Measurements from ENCODE around the gene NCOA5.

Gene NCOA5

DNA sequence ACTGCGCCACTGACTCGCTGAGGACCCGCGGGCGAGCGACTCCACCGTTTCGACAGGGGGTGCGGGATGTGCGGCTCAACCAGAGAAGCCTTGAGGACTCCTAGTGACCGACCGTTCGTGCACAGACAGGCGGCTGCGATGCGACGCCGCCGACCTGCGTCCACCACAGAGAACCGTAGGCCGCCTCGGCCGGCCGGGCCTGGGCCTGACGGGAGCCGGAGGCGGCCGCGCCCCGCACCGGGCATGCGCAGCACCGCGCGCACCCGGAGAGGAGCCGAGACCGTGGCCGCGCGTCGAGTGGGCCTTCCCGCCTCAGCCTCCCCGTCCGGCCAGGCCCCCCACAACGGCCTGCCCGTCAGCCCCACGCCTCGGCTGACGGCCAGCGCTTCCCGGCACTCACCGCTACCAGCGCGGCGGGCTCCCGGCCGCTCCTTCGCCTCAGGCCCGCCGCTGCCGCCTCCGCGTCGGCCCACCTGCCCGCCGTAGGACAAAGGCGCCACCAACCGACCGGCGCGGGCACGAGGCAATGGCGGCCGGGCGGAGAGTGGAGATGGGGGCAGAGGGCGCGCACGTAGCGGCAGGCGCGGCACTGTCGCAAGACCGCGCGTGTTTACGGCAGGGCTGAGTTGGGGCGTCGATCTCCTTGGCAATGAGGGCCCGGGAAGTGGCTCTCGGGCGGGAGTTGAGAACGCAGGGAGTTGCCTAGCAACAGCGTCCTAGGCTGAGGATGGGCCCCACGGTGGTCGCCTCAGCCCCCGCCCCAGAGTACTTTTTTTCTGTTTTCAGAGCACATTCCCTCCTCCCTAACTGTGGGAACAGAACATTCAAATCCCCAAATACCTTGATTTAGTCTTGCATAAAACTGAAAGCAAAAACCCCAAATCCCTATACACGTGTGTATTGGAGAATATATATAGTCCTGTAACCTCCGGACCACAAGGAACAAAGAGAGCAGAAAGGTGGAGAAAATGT lies at the start of gene NCOA5:
Gene NCOA5 (minus strand): TSS at position 546 of the 972 bp plus-strand sequence. CDS start 10,538 bp downstream, outside the sequence.
- DNase-seq (ENCODE audit: low read depth): peak; percentile 83

GRCh38 chr20:46139266-46139889 lies 49.6 kb upstream of the NCOA5 start:
- DNase-seq (ENCODE audit: low read depth): no peak

- DNase-seq (ENCODE audit: low read depth): no peak
Observed at GRCh38 chr20:46137816-46138215, 48.1 kb upstream of the NCOA5 start.

DNA sequence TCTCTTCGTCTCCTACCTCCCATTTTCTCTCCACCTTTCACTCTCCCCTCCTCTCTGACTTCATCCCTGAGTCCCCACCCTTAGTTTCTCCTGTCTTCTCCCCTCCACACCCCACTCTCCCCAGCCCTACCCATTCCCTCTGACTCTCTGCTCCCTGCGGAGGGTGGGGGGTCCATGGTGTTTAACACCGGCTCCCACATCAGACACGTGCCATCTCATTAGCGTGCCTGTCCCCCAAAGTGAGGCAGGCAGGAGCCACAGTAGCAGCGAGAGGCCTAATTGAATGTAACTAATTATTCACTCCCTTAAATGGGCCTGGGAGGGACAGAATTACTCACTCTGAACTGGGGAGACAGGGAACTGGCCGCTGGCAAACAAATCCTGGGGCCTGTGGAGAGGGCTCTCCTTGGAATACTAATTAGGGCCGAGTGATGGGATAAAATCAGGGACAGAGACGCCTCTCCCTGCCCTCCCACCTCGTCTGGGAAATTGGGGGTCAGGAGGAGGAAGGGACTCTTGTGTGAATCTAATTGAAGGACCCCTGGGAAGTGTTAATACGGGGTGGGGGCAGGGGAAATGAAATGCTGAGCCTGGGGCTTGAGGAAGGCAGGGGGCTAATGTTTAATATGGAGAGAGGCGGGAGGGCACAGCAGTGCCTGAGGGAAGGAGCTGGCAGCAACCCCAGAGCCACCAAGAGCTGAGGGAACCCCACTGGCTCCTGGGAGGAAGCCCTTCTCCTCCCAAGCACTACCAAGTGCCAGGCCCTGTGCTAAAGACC lies 46.3 kb upstream of the NCOA5 start:
- no peak for DNase-seq (ENCODE audit: low read depth)

DNA sequence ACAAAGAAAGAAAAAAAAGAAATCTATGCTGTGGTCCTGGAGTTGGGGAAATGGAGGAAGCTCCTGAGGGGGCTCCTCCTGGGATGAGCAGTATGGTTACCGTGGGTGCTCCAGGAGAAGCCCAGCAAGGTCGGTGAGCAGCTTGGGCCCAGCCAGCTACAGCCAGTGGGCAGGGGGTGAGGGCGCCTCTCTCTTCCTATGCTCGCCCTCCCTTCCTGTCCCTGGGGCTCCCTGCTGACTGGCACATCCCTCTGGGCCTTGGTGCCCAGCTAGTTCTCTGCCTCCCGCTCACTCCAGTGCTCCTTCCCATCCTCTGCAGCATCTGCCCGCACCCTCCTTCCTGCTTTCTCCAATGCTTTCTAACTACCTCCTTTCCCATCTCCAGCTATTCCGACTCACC lies 45.0 kb upstream of the NCOA5 start:
- no peak for DNase-seq (ENCODE audit: low read depth)

DNA sequence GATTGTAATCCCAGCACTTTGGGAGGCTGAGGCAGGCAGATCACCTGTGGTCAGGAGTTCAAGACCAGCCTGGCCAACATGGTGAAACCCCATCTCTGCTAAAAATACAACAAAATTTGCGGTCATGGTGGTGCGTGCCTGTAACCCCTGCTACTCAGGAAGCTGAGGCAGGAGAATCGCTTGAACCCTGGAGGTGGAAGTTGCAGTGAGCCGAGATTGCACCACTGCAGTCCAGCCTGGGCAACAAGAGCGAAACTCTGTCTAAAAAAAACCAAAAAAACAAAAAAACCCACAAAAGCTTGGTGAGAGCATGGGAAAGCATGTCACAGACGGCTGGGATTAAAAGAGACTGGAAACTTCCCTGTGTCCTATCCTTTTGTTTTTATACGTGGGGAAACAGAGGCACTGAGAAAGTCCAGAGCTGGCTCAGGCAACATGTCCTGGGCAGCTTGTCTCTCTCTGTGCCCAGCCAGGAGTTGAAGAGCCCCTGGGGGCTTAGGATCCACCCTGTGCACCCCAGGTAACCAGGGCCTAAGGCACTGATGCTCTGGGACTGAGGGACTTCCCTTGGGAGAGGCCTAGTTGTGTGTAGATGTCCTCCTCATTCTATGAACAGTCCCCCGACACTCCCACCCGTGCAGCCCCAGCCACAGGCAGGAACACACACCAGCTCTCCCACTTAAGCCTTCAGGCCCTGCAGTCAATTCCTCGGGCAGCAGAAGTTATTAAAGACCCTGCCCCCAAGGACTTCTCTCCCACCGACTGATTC lies 44.3 kb upstream of the NCOA5 start:
- DNase-seq (ENCODE audit: low read depth): no peak

DNA sequence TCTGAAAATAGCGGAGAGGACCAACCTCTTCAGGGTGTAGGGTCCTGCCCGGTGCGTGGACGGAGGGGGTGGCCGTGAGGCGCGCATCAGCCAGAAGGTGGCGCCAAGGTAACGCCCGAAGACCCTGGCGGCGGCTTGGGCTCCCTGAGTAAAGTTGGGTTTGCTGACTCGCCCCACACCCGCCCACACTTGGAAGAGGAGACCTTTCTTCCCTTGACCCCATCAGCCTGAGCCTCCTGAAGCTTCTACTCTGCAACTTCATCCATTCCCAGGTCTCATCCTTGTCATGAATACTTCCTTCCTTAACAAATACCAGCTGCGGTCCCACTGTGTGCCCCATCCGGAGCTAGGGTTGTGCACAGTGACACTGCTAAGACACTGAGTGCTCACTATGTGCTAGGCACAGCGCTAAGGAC lies 43.0 kb upstream of the NCOA5 start:
- peak; percentile 24 for DNase-seq (ENCODE audit: low read depth)

- no peak for DNase-seq (ENCODE audit: low read depth)
Observed at GRCh38 chr20:46131396-46131795, 41.6 kb upstream of the NCOA5 start.

DNA sequence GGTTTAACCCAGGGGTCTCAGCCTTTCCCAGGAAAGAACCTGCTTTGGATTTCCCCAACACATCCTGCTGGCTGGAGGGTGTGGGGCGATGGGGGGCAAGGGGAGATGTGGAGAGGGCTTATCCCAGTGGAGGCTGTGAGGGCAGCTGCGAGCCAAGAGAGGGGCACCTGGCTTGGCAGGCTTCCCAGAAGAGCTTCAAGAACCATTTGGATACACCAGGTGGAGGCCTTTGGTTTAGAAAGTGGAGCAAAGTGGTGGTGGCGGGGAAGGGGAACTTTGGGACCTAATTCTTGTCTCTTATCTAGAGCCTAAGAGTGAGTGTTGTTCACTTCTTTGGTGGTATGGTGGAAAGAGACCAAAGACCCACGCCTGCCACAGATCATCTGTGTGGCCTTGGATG lies 40.8 kb upstream of the NCOA5 start:
- no peak for DNase-seq (ENCODE audit: low read depth)

GRCh38 chr20:46129955-46130481 lies 40.3 kb upstream of the NCOA5 start:
- DNase-seq (ENCODE audit: low read depth): no peak

- DNase-seq (ENCODE audit: low read depth): no peak
Observed at GRCh38 chr20:46128310-46129151, 38.8 kb upstream of the NCOA5 start.

DNA sequence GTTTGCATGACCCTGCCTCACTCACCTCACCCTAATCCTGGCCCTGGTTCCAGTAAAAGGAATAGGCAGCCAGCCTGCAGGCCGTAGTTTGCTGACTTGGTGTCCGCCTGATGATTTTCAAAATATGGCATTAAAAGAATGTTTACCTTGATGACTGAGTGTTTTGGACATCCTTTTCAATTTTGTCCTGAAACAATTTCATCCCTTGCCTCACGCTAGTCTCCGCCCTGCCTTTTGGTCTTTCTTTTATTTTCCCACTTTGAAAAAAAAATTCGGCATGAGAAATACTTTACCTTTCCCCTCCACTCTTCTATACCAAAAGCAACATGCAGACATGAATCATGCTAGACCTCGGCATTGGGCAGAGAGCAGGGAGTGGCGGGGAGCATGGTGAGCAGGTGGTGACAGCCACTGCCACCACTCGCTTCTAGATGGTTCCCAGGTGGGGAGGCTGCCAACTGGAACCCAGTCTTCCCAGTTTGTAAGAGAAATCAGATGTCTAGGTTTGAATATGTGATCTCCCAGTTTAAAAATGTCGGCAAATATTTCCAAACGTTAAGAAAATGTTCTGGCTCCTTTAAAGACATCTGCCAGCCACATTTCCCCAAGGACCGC lies 37.7 kb upstream of the NCOA5 start:
- DNase-seq (ENCODE audit: low read depth): no peak

DNA sequence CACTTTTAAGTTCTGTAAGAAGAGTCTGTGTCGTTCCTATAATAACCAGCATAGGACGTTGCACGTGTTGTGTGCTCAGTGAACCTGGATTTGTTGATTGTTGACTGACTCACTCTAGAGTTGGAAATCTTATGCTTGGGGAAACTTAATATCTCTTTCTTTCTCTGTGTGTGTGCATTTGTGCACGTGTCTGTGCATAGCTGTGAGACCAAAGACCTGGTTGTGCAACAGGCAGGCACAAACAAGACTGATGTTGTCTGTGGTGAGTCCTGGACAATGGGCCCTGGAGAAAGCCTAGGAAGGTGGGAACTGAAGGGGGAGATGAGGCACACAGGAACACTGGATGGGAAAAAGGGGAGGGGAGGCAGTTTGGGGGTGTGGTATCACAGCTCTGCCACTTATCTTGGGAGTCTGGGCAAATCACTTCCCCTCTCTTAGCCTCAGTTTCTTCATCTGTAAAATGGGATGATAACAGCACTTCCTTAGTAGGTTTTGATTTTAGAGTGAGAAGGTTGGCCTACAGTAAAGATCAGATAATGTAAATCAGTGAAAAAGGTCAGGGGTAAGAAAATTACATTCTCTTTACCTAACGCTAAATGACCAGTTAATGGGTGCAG lies 36.8 kb upstream of the NCOA5 start:
- DNase-seq (ENCODE audit: low read depth): no peak

GRCh38 chr20:46123482-46124245 lies 33.9 kb upstream of the NCOA5 start:
- DNase-seq (ENCODE audit: low read depth): no peak

DNA sequence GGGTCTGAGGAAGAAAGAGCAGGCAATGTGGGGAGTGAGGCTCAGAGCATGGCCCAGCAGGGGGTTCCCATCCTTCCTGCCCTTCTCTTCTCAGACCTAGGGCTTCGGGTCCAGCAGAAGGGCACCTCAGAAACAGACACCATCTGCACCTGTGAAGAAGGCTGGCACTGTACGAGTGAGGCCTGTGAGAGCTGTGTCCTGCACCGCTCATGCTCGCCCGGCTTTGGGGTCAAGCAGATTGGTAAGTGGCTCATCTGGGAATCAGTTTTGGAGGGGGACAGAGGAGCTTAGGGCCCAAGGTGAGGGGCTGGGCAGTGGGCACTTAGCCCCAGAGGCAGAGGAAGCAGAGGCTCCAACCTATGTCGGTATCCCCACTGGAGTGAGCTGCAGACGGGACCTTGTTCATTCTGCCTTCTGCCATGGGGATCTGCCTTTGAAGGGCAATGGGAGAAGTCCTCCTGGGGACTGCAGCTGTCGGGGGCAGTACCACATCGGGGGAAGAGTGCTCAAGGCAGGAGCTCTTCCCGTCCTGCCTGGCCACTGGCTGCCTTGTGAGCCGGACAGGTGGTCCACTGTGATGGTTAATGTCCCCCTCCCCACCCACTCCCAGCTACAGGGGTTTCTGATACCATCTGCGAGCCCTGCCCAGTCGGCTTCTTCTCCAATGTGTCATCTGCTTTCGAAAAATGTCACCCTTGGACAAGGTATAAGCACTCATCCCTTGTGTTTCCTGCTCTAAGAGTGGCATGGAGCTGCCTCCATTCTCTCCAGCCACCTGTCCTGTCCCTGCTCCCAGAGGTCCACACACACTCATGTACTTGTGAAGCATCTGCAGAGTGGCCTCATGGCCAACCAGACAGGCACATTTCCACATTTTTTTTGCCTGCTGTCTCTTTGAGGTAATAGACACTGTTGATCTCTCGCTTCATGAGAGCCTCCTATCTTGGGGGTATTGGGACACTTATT lies 33.0 kb upstream of the NCOA5 start:
- DNase-seq (ENCODE audit: low read depth): no peak

DNA sequence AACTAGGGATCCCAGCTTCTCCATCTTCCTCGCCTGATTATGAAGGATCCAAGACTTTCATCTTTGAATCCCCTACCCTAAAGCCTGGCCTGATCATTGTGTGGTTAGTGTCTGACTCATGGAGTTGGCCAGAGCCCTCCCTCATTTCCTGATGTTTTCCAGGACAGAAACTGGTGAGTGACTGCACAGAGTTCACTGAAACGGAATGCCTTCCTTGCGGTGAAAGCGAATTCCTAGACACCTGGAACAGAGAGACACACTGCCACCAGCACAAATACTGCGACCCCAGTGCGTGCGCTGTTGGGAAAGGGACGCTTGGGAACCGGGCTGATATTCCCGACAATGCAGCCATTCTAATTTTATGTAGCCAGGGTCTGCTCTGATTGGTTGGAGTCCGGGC lies 32.3 kb upstream of the NCOA5 start:
- no peak for DNase-seq (ENCODE audit: low read depth)

GRCh38 chr20:46121184-46121930 lies 31.6 kb upstream of the NCOA5 start:
- DNase-seq (ENCODE audit: low read depth): no peak
